Fibroblast of pulmonary artery (primary cell): ENCODE data around the gene FCER2.

Experiments used
- DNase-seq: peaks from one replicate; pipeline ENCODE4 v3.0.0-alpha.2; 2010; ENCODE audit warnings: low read depth
- H3K4me3 ChIP-seq: replicated peaks from 2 replicates; pipeline ENCODE4 v1.5.1; 2011; ENCODE audit warnings: low read depth, mild to moderate bottlenecking, control low read depth, low read length, moderate library complexity
- CTCF ChIP-seq: IDR thresholded peaks from 2 replicates; pipeline ENCODE4 v1.5.1; 2011; ENCODE audit warnings: mild to moderate bottlenecking, control low read depth, low read length, inconsistent platforms; ENCODE audit errors: missing control alignments

Gene FCER2

DNA sequence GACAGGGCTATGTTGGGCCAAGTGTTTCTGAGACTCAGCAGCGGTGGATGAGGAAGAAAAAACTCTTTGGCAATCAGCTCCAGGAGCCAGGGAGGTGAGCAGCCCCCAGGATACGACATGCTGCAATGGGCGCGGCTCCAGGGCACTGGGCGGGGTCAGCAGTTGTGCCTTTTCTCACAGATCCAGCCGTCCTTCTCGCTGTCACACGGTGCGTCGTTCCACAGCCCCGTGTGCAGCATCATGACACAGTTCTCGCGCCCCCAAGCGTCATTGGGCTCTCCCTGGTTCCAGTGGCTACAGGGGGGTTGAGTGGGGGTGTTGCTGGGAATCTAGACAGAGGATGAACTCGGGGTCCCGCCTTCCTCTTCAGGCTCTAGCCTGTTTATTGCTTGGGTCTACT, 27.3 kb upstream of the FCER2 start:
- H3K4me3 ChIP-seq = no peak overlapping the region
- no peak for DNase-seq
- no peak for TF ChIP-seq CTCF

GRCh38 chr19:7725791-7726190, 23.9 kb upstream of the FCER2 start:
- no peak for TF ChIP-seq CTCF
- no peak overlapping the region for H3K4me3 ChIP-seq
- no peak for DNase-seq

DNA sequence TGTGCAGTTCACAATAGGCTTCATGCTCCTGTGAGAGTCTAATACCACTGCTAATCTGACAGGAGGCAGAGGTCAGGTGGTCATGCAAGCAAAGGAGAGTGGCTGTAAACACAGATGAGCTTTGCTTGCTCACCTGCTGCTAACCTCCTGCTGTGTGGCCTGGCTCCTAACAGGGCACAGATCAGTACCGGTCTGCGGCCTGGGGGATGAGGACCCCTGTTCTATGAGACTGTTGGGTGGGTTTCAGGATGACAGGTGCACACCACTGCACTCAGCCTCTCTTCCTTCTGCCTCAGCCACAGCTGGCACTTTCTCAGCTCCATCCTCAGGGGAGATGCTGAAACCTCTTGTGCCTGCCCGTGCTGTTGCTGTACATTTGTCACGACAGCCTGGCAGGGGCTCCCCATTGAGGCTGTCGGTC, 20.3 kb upstream of the FCER2 start:
- H3K4me3 ChIP-seq = no peak overlapping the region
- DNase-seq = no peak
- no peak for TF ChIP-seq CTCF

- no peak for TF ChIP-seq CTCF
- no peak for DNase-seq
- H3K4me3 ChIP-seq = no peak overlapping the region
Observed at GRCh38 chr19:7720351-7720750, 18.4 kb upstream of the FCER2 start.

DNA sequence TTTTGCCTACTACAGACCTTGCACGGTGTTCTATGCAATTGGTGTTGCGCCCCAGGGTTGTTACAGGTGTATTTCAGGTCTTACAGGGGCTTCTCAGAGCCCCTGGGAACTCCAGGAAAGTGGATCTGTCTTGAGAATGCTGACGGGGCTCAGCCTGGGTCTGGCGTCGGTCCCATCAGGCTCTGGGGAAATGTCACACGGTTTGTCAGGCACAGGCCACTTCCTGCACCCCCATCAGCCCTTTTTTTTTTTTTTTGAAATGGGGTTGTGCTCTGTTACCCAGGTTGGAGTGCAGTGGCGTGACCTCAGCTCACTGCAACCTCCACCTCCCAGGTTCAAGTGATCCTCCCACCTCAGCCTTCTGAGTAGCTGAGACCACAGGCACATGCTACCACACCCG, 16.7 kb upstream of the FCER2 start:
- DNase-seq = no peak
- H3K4me3 ChIP-seq = no peak overlapping the region
- TF ChIP-seq CTCF = no peak

DNA sequence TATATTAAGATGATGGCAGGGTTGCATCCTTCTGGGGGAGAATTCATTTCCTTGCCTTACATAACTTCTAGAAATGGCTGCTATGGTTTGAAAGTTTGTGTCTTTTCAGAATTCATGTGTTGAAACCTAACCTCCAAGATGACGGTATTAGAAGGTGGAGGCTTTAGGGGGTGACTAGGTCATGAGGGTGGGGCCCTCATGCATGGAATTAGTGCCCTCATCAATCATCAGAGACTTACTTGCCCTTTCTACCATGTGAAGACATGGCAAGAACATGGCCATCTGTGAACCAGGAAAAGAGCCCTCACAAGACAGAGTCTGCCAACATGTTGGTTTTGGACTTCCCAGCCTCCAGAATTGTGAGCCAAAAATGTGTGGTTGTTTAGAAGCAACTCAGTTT, 14.8 kb upstream of the FCER2 start:
- no peak overlapping the region for H3K4me3 ChIP-seq
- no peak for DNase-seq
- TF ChIP-seq CTCF = no peak

DNA sequence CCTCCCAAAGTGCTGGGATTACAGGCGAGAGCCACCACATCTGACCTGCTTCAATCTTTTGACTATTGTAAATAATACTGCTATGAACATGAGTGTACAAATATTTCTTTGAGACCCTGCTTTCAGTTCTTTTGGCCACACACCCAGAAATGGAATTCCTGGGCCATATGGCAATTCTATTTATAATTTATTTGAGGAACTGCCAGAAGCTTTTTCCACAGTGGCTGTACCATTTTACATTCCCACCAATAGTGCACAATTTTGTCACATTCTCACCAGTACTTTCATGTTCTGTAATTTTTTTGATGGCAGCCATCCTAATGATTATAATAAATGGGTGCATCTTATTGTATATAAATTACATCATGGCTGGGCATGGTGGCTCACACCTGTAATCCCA, 13.7 kb upstream of the FCER2 start:
- H3K4me3 ChIP-seq = no peak overlapping the region
- no peak for DNase-seq
- TF ChIP-seq CTCF = no peak
